ENCODE results near the gene TLE3.

TLE3 gene

GRCh38 chr15:70098461-70099166 is 897 bp upstream of the TLE3 start:
- no peak for DNase-seq

GRCh38 chr15:70098153-70098460 is 390 bp upstream of the TLE3 start:
- no peak for DNase-seq

DNA sequence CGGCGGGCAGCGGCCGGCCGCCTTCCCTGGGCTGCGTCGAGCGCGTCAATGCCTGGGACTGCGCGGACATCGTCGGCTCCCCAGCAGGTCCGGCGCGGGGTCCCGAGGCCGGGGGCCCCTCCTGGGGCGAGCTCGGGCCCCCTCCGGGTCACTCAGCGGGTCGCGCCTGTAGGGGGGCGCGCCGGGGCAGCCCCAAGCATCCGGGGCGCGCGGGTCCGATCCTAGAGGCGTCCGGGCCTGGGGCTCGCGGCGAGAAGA is 725 bp downstream of the TLE3 start:
- no peak for DNase-seq

DNA sequence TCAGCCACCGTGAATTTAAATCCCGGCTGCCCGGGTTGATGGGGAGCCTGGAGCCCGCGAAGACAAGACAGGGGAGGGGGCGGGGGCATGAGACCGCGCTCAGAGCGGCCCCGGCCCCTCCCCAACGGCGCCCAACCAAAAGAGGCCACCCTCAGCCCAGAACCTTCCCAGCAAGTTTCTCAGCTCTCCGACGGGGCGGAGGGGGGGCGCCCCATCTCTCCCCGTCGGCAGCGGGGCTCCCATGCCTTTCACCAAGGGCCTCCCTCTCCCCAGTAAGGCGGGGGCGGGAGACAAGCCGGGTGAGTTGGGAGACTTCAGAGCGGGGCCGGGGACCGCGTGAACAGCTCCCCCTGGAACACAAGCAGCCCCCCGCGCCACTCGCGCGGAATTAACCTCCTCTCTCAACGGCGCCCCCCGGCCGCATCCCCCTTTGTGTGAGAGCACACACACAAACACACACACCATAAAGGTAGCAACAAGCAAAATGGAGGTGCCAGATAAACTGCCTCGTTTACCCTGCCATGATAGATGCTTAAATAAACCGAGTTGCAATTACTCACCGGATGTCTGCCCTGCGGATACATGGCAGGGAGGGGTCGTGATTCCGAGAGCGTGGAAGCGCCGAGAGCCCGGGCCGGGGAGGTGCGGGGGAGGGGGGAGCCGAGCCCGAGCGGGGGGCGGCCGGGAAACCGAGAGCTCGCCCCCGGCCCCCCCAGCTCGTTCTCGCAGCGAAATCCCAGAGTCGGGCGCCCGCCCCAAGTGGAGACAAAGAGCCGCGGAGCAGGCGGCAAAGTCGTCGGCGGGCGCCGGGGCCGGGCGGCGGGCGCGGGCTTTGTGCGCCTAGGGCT is 1.3 kb downstream of the TLE3 start:
- no peak for DNase-seq

DNA sequence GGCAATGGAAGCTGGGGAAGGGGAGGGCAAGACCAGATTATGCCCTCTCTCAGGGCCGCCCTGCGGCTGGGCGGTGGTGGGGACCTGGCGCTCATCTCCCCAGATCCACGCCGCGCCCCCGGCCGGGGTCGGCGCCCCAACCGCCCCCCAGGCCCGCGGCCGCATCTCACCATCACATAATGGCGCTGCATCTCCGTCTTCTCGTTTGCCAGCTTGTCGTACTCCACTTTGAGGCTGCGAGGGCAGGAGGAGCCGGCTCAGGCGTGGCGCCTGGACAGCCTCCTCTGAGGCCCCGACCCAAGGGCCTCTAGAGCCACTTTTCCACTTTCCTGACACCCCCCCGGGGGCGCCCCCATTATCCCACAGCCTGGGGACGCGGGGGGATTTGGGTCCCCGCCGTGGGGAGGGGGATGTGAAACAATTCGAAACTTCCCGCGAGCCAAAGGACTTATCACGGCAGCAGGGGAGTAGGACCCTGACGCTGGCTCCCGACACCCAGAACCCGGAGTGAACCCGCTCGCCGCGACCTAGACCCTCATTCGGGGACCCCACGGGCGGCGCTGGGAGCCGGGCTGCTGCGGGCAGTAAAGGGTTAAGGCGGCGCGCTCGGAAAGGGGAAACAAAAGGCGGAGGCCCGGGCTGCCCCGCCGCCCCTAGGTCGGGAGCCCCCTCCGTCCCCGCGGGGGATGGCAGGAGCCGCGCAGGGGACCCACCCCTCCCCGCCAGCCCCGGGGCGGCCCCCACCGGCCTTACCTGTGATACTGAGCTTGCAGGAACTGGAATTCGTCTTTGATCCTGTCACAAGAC is 2.1 kb downstream of the TLE3 start:
- no peak for DNase-seq

DNA sequence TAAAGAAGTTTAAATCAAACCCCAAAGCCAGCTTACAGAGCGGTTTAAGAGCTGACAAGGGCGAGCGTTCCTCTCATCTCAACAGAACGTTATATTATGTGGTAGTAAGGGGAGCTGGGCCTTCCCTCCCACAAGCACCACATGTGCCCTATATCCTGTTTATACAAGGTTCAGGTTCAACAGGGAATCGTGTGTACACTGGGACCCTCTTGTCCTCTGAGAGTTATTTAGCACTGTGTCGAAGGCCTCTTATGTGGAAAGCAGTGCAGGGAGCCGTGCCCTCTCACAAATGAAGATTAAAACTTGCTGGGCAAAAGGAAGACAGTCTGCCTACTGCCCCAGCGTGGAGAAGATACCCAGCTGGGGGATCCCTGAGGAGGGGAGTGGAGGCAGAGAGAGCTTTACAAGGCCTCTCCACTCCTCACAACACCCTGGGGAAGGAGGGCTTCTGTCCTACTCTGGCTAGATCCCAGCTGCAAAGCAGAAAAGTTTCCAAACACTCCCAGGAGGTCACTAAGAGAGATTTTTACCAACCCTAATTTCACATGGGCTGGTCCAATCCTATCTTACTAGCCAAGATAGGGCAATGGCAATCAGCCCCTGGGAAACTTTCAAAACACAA is 2.9 kb downstream of the TLE3 start:
- DNase-seq = no peak

GRCh38 chr15:70093481-70094319 is 4.0 kb downstream of the TLE3 start:
- DNase-seq = no peak

DNA sequence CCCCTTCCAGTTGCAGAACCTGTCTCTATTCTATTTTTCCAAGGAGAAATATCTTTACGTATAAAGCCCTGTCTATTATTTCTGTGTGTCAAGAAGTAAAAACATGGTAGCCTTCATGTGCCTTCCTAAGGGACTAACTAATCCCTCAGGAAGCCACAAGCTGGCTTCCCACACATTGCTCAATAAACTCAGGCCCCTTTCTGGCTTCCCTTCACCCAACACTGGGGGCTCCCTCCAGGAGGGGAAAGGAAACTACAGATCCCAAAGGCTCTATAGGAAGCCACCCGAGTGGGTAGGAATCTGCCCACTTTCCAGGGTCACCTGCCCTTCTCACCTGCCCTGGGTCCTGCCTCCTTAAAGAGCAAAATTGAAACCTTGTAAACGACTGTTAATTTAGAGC is 4.6 kb downstream of the TLE3 start:
- no peak for DNase-seq

DNA sequence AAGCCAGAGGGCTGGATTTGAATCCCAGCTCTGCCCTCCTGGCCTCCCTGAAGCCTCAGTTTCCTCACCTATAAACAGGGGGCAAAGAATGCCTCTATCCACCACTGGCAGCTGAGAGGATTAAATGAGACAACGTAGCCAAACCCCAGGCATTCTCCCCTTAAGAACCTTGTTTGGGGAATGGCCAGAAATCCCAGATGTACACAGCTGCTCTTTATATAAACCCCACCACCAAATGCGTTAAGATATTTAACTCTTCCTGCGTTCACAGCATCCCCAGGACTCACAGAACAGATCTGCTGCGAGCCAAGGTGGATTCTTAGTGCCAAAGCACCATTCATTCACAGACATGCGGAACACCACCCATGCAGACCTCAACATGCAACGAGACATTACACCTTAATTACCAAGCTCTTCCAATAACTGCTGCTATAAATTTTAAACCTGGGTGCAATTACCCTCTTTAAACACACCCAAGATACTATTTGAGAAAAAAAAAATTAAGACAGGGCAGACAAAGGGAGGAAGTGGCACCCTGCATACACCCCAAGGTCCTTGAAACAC is 5.2 kb downstream of the TLE3 start:
- DNase-seq = no peak

GRCh38 chr15:70091726-70092463 is 5.8 kb downstream of the TLE3 start:
- peak; percentile 16 for DNase-seq

GRCh38 chr15:70090436-70091296 is 7.1 kb downstream of the TLE3 start:
- no peak for DNase-seq

GRCh38 chr15:70089692-70089971 is 8.1 kb downstream of the TLE3 start:
- DNase-seq = no peak

DNA sequence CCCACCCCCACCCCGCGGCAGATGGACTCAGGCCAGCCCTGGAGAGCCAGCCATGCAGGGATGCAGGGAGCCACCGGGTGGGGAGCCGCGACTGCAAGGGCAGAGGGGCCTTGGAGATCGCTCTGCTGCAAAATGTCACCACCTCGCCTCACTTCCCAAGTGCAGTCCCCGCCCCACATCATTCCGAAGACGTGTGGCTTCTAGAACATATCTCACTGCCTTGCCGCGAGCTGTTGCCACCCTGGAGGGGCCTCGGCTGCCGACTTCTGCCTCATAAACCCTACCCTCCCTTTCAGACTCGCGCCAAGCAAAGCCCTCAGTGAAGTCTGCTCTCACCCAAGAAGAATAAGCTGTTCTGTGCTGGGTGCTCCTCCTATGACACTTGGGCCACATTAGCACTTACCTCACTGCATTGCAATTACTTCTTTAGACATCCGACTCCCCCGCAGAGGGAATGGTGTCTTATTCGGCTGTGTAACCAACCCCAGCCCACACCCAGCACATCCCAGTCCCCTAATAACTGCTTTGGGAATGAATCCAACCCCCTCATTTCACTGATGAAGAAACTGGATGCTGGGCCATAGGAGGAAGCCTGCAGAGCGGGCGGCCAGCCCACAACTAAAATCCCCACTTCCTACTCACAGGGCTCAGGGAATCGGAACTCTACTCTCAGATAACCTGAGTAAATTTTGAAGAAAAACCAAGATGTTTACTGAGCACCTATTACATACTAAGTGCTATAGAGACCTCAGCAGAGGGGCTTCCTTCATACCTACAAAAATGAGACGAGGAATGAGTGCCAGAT is 8.6 kb downstream of the TLE3 start:
- no peak for DNase-seq

- no peak for DNase-seq
Measured at GRCh38 chr15:70088455-70088854, 9.3 kb downstream of the TLE3 start.

- no peak for DNase-seq
Measured at GRCh38 chr15:70087708-70088352, 9.9 kb downstream of the TLE3 start.

- DNase-seq = no peak
Measured at GRCh38 chr15:70086636-70087035, 11.1 kb downstream of the TLE3 start.

DNA sequence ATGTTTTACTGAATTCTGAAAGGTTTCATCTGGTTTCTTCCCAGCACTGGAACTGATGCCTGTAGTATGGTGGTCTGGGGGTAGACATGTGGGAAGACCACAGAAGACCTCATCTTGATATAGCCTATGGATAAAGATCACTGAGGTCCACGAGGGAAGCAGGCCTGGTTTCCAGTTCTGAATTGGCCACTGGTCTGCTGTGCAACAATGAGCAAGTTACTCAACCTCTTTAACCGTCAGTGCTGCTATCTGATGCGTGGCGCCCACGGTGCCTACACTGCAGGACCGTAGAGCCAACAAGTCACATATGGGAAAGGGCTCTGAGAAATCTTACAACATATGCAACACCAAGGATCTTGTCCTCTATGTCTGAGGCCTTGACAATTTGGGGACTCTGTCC is 13.3 kb downstream of the TLE3 start:
- no peak for DNase-seq

DNA sequence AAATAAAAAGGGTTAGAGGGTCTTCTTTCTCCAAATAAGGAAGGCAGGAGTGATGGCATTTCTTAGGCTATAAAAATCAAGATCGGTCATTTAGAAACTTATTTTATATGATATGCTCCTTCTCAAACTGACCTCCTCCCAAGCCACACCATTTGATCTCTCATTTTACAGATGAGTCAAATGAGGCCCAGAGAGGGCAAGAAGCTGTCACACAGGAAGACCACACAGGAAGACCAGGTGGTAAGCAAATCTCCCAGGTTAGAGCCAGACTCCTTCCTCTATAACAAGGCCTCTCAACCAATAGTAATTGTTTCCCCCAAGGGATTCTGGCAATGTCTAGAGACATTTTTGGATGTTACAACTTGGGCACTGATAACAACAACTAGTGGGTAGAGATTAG is 13.8 kb downstream of the TLE3 start:
- no peak for DNase-seq

DNA sequence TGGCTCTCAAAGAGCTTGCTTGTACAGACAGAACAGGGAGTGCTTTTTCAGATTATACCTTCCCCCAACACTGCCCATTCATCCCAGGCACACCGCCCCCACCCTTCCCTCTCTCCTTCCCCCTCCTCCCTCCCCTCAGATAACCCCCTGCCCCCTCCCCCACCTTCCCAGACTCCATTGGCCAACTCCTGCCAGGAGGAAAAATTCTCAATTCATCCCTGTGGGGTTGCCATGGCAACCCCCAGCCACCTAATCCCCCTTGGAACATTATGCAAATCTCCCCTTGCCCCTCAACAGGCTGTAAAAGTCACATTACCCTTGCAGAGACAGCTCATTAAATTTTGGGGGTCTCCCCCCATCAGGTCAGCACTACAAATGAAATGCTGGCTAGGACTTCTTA is 14.3 kb downstream of the TLE3 start:
- DNase-seq = no peak

All from DMS 273 treated with DMSO at 0.1 percent for 48 hours (cell line).